HEK293 (cell line): ENCODE measurements around the gene GPR149.

ENCODE experiments used
- CTCF ChIA-PET: fragments of 350-600 bp; formaldehyde crosslinking; extraction: SDS; loops from one replicate; lab custom pipeline; 2021; ENCODE audit warnings: antibody characterized with exemption; lab: Yijun Ruan, JAX
- POLR2A ChIA-PET: fragments of 300-600 bp; formaldehyde crosslinking; extraction: SDS; loops from one replicate; lab custom pipeline; 2020; ENCODE audit warnings: antibody characterized with exemption, inconsistent platforms; lab: Yijun Ruan, JAX
- H3K27ac ChIP-seq: fragments of 200-500 bp; sonication (Bioruptor generic); 2 replicates; pipeline ENCODE4 v1.5.1; 2014; ENCODE audit warnings: low read depth, low read length, control low read depth, inconsistent platforms; ENCODE audit errors: extremely low read depth
- H3K36me3 ChIP-seq, 2 experiments: fragments of 200-500 bp in 1 of 2; sonication (Bioruptor generic) in 1 of 2; 1 replicate in 1 of 2; 2 replicates in 1 of 2; pipeline ENCODE4 v1.5.1; 2014 to 2017; ENCODE audit warnings: inconsistent platforms in 2 of 2, low read length in 2 of 2; ENCODE audit not compliant: control insufficient read depth in 2 of 2, insufficient read depth in 1 of 2
- H3K4me1 ChIP-seq: fragments of 200-500 bp; sonication (Bioruptor generic); 2 replicates; pipeline ENCODE4 v1.5.1; 2014; ENCODE audit warnings: mild to moderate bottlenecking, low read length, inconsistent platforms; ENCODE audit not compliant: control insufficient read depth, insufficient read depth
- H3K4me3 ChIP-seq: 2 replicates; pipeline ENCODE4 v1.5.1; 2011; ENCODE audit warnings: low read depth, mild to moderate bottlenecking, control low read depth, low read length, moderate library complexity
- H3K9me3 ChIP-seq: fragments of 200-500 bp; sonication (Bioruptor generic); 2 replicates; pipeline ENCODE4 v1.5.1; 2014; ENCODE audit warnings: low read depth, low read length, inconsistent platforms; ENCODE audit not compliant: control insufficient read depth, insufficient read depth
- ATF2 ChIP-seq: fragments of 450-650 bp; formaldehyde crosslinking; IDR thresholded peaks from 2 replicates; pipeline ENCODE4 v1.5.1; 2016; ENCODE audit warnings: missing biosample characterization, missing genetic modification characterization, low read depth
- GLIS2 ChIP-seq: fragments of 450-650 bp; formaldehyde crosslinking; IDR thresholded peaks from 2 replicates; pipeline ENCODE4 v1.5.1; 2016; ENCODE audit warnings: missing biosample characterization, missing genetic modification characterization
- HIC1 ChIP-seq: fragments of 450-650 bp; formaldehyde crosslinking; IDR thresholded peaks from 2 replicates; pipeline ENCODE4 v1.5.1; 2016; ENCODE audit warnings: missing biosample characterization, missing genetic modification characterization
- INSM2 ChIP-seq: fragments of 450-650 bp; formaldehyde crosslinking; IDR thresholded peaks from 2 replicates; pipeline ENCODE4 v1.5.1; 2016; ENCODE audit warnings: missing biosample characterization, missing genetic modification characterization
- REPIN1 ChIP-seq: fragments of 450-650 bp; formaldehyde crosslinking; IDR thresholded peaks from 2 replicates; pipeline ENCODE4 v1.5.1; 2017; ENCODE audit warnings: missing biosample characterization, missing genetic modification characterization, low read depth
- YY1 ChIP-seq: fragments of 450-650 bp; formaldehyde crosslinking; IDR thresholded peaks from 2 replicates; pipeline ENCODE4 v1.5.1; 2018; ENCODE audit warnings: missing biosample characterization, missing genetic modification characterization
- ZBTB17 ChIP-seq: fragments of 450-650 bp; formaldehyde crosslinking; IDR thresholded peaks from 2 replicates; pipeline ENCODE4 v1.5.1; 2016; ENCODE audit warnings: missing biosample characterization, missing genetic modification characterization
- ZBTB26 ChIP-seq: fragments of 450-650 bp; formaldehyde crosslinking; optimal IDR thresholded peaks from 2 replicates; pipeline ENCODE3; 2016; ENCODE audit warnings: missing biosample characterization, mild to moderate bottlenecking, missing genetic modification characterization
- ZFHX2 ChIP-seq: fragments of 450-650 bp; formaldehyde crosslinking; conservative IDR thresholded peaks from 2 replicates; pipeline ENCODE4 v1.5.1; 2016; ENCODE audit warnings: missing biosample characterization, missing genetic modification characterization
- ZFP37 ChIP-seq: fragments of 450-650 bp; formaldehyde crosslinking; IDR thresholded peaks from 2 replicates; pipeline ENCODE4 v1.5.1; 2016; ENCODE audit warnings: missing biosample characterization, missing genetic modification characterization
- ZNF10 ChIP-seq: fragments of 450-650 bp; formaldehyde crosslinking; IDR thresholded peaks from 2 replicates; pipeline ENCODE4 v1.5.1; 2017; ENCODE audit warnings: missing biosample characterization, missing genetic modification characterization
- ZNF121 ChIP-seq: fragments of 450-650 bp; formaldehyde crosslinking; IDR thresholded peaks from 2 replicates; pipeline ENCODE4 v1.5.1; 2016; ENCODE audit warnings: missing biosample characterization, missing genetic modification characterization
- ZNF132 ChIP-seq: fragments of 450-650 bp; formaldehyde crosslinking; IDR thresholded peaks from 2 replicates; pipeline ENCODE4 v1.5.1; 2017; ENCODE audit warnings: missing biosample characterization, missing genetic modification characterization, borderline replicate concordance
- ZNF146 ChIP-seq: fragments of 450-650 bp; formaldehyde crosslinking; IDR thresholded peaks from 2 replicates; pipeline ENCODE4 v1.5.1; 2016; ENCODE audit warnings: missing biosample characterization, missing genetic modification characterization
- ZNF148 ChIP-seq: fragments of 450-650 bp; formaldehyde crosslinking; IDR thresholded peaks from 2 replicates; pipeline ENCODE4 v1.5.0; 2017; ENCODE audit warnings: missing biosample characterization, missing genetic modification characterization, borderline replicate concordance
- ZNF157 ChIP-seq: fragments of 450-650 bp; formaldehyde crosslinking; IDR thresholded peaks from 2 replicates; pipeline ENCODE4 v1.5.1; 2016; ENCODE audit warnings: missing biosample characterization, missing genetic modification characterization
- ZNF335 ChIP-seq: fragments of 450-650 bp; formaldehyde crosslinking; conservative IDR thresholded peaks from 2 replicates; pipeline ENCODE4 v1.5.1; 2016; ENCODE audit warnings: missing biosample characterization, missing genetic modification characterization
- ZNF37A ChIP-seq: fragments of 450-650 bp; IDR thresholded peaks from 2 replicates; pipeline ENCODE4 v1.5.1; 2018; ENCODE audit warnings: missing biosample characterization, missing genetic modification characterization
- ZNF510 ChIP-seq: fragments of 450-650 bp; formaldehyde crosslinking; IDR thresholded peaks from 2 replicates; pipeline ENCODE4 v1.5.1; 2018; ENCODE audit warnings: mild to moderate bottlenecking, missing genetic modification characterization, missing biosample characterization; ENCODE audit not compliant: insufficient replicate concordance
- ZNF596 ChIP-seq: fragments of 450-650 bp; IDR thresholded peaks from 2 replicates; pipeline ENCODE4 v1.5.0; 2018; ENCODE audit warnings: missing biosample characterization, mild to moderate bottlenecking, missing genetic modification characterization, moderate library complexity
- ZNF768 ChIP-seq: fragments of 450-650 bp; formaldehyde crosslinking; IDR thresholded peaks from 2 replicates; pipeline ENCODE4 v1.5.1; 2018; ENCODE audit warnings: missing biosample characterization, mild to moderate bottlenecking, missing genetic modification characterization
- ZSCAN4 ChIP-seq: fragments of 450-650 bp; formaldehyde crosslinking; IDR thresholded peaks from 2 replicates; pipeline ENCODE4 v1.5.1; 2017; ENCODE audit warnings: missing biosample characterization, missing genetic modification characterization
- ZSCAN5A ChIP-seq: fragments of 450-650 bp; formaldehyde crosslinking; IDR thresholded peaks from 2 replicates; pipeline ENCODE4 v1.5.1; 2016; ENCODE audit warnings: missing biosample characterization, missing genetic modification characterization

Gene GPR149

GRCh38 chr3:154464440-154465190 is 34.6 kb upstream of the GPR149 start:
- no peaks in the 10 kb centered on the region for H3K9me3 ChIP-seq
- POLR2A ChIA-PET, result no interaction called here
- CTCF ChIA-PET, result no interaction called here
- H3K4me3 ChIP-seq, result no peak overlapping the region
- TF ChIP-seq ZNF10 (tag by site-specific recombination) (no peak), ZNF146 (tag by site-specific recombination) (no peak), YY1 (no peak), ZNF157 (tag by site-specific recombination) (no peak), ZNF148 (tag by site-specific recombination) (no peak), ZNF768 (tag by site-specific recombination) (no peak), ZNF335 (no peak), GLIS2 (tag by site-specific recombination) (no peak), ZFHX2 (tag by site-specific recombination) (no peak), ZSCAN4 (no peak), ZNF37A (tag by site-specific recombination) (no peak)
- TF ChIP-seq, all 188 proteins: peak for 0
- Histone ChIP-seq H3K27ac (no peak overlapping the region), H3K4me1 (no peaks in the 10 kb centered on the region), H3K36me3 (no peaks in the 10 kb centered on the region)

GRCh38 chr3:154458560-154458959 is 28.6 kb upstream of the GPR149 start:
- ChIA-PET POLR2A (no interaction called here), CTCF (no interaction called here)
- Histone ChIP-seq H3K36me3 (no peaks in the 10 kb centered on the region), H3K4me3 (no peak overlapping the region), H3K27ac (no peak overlapping the region), H3K9me3 (no peaks in the 10 kb centered on the region), H3K4me1 (no peaks in the 10 kb centered on the region)
- TF ChIP-seq ZBTB17, result no peak
- no peak for TF ChIP-seq ZFP37 (tag by site-specific recombination)
- TF ChIP-seq ZSCAN5A (tag by site-specific recombination), result no peak
- TF ChIP-seq ZNF132 (tag by site-specific recombination), result no peak
- TF ChIP-seq REPIN1 (tag by site-specific recombination), result no peak
- TF ChIP-seq ZBTB26 (tag by site-specific recombination), result no peak
- no peak for TF ChIP-seq HIC1 (tag by site-specific recombination)
- no peak for TF ChIP-seq ZNF121 (tag by site-specific recombination)
- no peak for TF ChIP-seq ZNF10 (tag by site-specific recombination)
- no peak for TF ChIP-seq ZNF596 (tag by site-specific recombination)
- TF ChIP-seq ATF2, result no peak
- no peak for TF ChIP-seq ZNF157 (tag by site-specific recombination)
- TF ChIP-seq ZNF510, result no peak
- TF ChIP-seq INSM2 (tag by site-specific recombination), result no peak
